H54 (cell line): Measurements from ENCODE around the gene COL8A2.

Experiments used
- DNase-seq: peaks from one replicate; pipeline ENCODE4 v3.0.0; 2011; ENCODE audit warnings: low spot score, mixed read lengths; ENCODE audit not compliant: insufficient read length
- FAIRE-seq: peaks from 3 replicates; lab custom pipeline; 2011; peaks lifted over from hg19 to GRCh38; lab: Jason Lieb, UNC
- POLR2A ChIP-seq: IDR thresholded peaks from 2 replicates; pipeline ENCODE4 v1.6.1; 2011; ENCODE audit warnings: low read depth, mild to moderate bottlenecking, low read length

The COL8A2 gene

DNA sequence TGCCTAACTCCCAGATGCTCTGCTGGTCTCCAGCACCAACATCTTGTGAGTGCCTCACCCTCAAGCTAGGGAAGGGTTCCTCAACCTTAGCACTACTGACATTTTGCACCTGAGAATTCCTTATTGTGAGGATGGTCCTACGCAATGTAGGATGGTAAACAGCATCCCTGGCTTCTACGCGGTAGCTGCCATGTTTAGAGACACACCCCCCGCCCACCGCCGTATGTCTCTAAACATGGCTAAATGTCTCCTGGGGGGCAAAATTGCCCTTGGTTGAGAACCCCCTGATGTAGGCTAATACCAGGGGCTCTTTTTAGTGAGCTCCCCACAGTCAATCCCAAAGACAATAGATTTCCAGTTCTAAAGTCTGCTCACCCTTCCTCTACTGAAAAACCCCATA is 28.5 kb upstream of the COL8A2 start:
- no peak for TF ChIP-seq POLR2A
- FAIRE-seq: no peak

DNA sequence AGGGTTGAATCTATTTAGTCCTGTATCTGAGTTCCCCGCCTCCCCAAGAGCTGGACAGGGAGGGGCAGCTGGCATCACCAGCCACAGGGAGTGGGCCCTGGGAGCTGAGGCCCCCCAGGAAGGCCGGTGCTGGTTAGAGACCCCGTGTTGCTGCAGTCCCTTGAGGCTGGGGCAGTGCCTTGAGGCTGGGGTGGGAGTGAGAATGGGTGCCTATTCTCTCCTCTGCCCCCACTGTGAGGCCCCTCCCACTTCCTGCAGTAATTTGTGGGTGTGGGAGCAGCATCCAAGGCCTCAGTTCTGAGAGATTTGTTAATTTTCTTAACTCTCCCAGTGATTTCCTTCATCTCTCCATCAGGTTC is 26.8 kb upstream of the COL8A2 start:
- DNase-seq (no peak), FAIRE-seq (no peak)
- peak; percentile 24; the same call in 1 of the 2 replicates for TF ChIP-seq POLR2A

More for the DNA sequence above, 28.5 kb upstream of the COL8A2 start:
- no peak for DNase-seq

- TF ChIP-seq POLR2A: no peak
- no peak for FAIRE-seq
- no peak for DNase-seq
Observed at GRCh38 chr1:36151134-36151844, 26.3 kb upstream of the COL8A2 start.

DNA sequence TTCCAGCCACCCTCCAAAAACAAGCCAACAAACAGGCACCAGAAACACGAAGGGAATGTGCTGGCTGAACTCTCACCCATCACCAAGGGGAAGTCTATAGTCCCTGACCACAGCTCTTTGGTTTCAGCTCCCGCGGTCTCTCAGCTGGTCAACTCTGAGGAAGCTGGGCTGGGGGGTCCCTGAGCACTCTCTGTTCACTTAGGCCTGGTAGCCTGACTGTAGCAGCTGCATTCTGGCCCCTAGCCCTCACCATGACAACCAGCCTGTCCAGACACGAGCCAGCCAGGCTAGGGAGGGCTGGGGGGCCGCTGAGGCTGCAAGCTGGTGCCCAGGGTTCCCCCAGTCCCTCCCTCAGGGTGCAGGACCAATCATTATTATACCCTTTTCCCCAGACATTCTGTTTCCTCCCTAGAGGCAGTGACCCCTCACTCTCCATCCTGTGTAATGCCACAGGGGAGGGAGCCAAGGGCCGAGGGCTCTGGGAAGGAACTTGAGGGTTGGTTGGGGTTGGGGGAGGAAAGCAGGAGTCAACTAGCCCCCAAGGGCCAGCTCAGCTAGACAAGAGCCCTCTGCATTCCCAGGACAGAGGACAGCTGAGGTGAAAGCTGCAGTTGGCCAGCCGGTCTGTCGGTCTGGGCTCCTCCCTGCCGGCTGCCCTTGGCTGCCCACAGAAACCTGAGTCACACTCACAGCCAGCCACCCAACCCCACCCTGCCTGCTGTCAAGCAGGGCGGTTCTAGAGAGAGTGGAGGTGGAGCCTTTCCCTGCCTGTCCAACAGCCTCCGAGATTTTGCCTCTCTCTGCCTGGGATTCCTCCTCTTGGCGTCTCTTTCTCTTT is 25.5 kb upstream of the COL8A2 start:
- peak; percentile 89 for DNase-seq
- peak; percentile 68 for FAIRE-seq
- peak; percentile 73 for TF ChIP-seq POLR2A

DNA sequence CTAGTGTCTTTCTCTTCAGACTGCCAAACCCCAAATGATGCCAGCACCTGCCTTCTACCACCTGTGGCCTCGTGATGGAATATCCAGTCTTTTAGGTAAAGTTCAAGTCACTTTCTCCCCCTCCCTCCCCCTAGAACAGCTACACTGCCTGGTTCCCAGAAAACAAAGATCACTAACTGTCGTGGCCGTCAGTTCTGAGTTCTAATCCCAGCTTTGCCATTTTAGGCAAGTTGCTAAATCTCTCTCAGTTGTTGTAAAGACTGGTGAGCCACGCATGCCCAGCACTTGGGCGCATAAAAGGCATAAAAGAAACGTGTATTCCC is 24.9 kb upstream of the COL8A2 start:
- TF ChIP-seq POLR2A: no peak
- FAIRE-seq (no peak), DNase-seq (no peak)

DNA sequence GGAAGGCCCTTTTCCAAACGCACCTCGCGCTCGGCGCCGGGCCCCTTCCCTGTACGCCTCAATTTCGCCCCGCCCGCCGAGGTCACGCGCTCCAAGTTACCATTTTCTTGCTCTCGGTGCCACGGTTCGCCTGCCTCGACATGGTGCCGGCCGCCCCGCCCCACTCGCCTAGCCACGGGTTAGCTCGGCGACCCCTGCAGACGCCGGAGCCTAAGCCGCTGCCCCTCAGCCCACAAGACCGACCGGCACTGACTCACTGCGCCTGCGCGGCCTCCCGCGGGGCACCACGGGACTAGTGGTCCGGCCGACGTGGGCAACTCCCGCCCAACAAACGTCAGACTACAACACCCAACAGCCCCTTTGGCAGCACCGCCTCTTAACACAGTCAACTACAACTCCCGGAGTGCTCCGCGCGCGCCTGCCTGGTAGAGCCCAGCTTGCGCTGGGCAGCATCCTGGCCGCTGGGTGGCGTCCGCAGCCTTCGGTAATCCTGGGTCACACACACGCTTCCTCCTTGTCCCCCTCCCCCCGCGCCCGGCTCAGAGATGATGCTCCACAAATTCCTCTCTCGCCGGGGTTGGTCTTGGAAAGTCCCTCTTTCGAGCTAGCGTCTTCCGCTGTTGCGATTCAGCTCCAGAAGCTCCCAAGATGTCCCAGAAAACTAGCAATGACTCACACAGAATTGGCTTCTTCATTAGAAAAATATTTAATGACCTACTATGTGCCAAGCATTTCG is 24.4 kb upstream of the COL8A2 start, which contains the start of gene TRAPPC3:
TSS of gene TRAPPC3 (minus strand) at position 250 of the 736 bp plus-strand sequence. CDS start at position 142, 108 bp downstream.
- peak; percentile 90 for DNase-seq
- peak; percentile 15 for FAIRE-seq
- TF ChIP-seq POLR2A: peak; percentile 79

GRCh38 chr1:36148821-36149236 is 23.8 kb upstream of the COL8A2 start:
- FAIRE-seq: no peak
- no peak for DNase-seq
- TF ChIP-seq POLR2A: no peak

- TF ChIP-seq POLR2A: no peak
- DNase-seq (no peak), FAIRE-seq (no peak)
Observed at GRCh38 chr1:36144413-36144812, 19.4 kb upstream of the COL8A2 start.

- no peak for TF ChIP-seq POLR2A
- DNase-seq (no peak), FAIRE-seq (no peak)
Observed at GRCh38 chr1:36143424-36143823, 18.4 kb upstream of the COL8A2 start.

- no peak for TF ChIP-seq POLR2A
- no peak for DNase-seq
- FAIRE-seq: no peak
Observed at GRCh38 chr1:36142121-36142520, 17.1 kb upstream of the COL8A2 start.

DNA sequence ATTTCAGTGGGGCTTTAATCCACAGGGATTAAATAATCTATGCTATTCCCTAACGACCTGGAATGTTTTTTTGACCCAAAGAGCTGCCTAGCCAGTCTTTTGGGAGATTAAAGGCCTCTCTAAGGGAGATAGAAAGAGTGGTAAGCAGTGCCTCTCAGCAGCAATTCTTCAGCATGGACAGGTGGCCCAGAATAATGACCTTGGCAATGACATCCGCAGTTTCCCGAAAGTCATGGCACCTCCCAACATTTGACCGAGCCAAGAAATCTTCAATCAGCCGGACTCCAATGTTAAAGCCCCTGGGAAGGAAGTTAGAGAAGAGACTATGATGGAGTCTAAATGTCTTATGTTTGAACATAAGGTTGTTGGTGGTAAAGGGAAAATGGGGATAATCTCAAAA is 14.5 kb upstream of the COL8A2 start:
- DNase-seq (no peak), FAIRE-seq (no peak)
- no peak for TF ChIP-seq POLR2A

- DNase-seq (no peak), FAIRE-seq (no peak)
- no peak for TF ChIP-seq POLR2A
Observed at GRCh38 chr1:36137776-36138175, 12.8 kb upstream of the COL8A2 start.

- DNase-seq: no peak
- no peak for FAIRE-seq
- TF ChIP-seq POLR2A: no peak
Observed at GRCh38 chr1:36137226-36137625, 12.2 kb upstream of the COL8A2 start.

GRCh38 chr1:36136535-36136934 is 11.5 kb upstream of the COL8A2 start:
- no peak for TF ChIP-seq POLR2A
- DNase-seq (peak; percentile 69), FAIRE-seq (no peak)
